ENCODE results near the gene TGFBI. TPM values are rescaled to one million over a fixed set of nuclear protein-coding genes. Genes with fewer than 3 reads are reported as not detected.

The TGFBI gene
- polyA plus RNA-seq, 1 experiment, result 2,219 TPM

- CTCF ChIA-PET, result interaction anchor here (0.7 to 1.1 kb wide), 2 partner anchors 23 to 30 kb away, joined by 3 read pairs; no protein-coding TSS in a partner anchor
- Histone ChIP-seq H3K4me3 (ENCODE audit: low read depth, low read length) (no peak overlapping the region), H3K9me3 (ENCODE audit: control insufficient read depth, insufficient read depth, low read length) (no peaks in the 10 kb centered on the region), H3K27ac (ENCODE audit: low read depth, low read length) (peak overlapping the region; percentile 98), H3K27me3 (ENCODE audit: control insufficient read depth, insufficient read depth, low read length) (no peaks in the 10 kb centered on the region)
- TF ChIP-seq, protein P1, sequence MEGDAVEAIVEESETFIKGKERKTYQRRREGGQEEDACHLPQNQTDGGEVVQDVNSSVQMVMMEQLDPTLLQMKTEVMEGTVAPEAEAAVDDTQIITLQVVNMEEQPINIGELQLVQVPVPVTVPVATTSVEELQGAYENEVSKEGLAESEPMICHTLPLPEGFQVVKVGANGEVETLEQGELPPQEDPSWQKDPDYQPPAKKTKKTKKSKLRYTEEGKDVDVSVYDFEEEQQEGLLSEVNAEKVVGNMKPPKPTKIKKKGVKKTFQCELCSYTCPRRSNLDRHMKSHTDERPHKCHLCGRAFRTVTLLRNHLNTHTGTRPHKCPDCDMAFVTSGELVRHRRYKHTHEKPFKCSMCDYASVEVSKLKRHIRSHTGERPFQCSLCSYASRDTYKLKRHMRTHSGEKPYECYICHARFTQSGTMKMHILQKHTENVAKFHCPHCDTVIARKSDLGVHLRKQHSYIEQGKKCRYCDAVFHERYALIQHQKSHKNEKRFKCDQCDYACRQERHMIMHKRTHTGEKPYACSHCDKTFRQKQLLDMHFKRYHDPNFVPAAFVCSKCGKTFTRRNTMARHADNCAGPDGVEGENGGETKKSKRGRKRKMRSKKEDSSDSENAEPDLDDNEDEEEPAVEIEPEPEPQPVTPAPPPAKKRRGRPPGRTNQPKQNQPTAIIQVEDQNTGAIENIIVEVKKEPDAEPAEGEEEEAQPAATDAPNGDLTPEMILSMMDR (IDR thresholded peaks at IDR 0.05; ENCODE audit: low read depth, low read length), result no peak
- DNase-seq (ENCODE audit: low read depth, low spot score), result peak; percentile 96
- POLR2A ChIA-PET, result interaction anchor here (0.6 to 3.1 kb wide), 3 partner anchors 8 to 38 kb away, joined by 3 to 12 read pairs (median 10); partner anchors contain the start of gene TGFBI
Observed at GRCh38 chr5:136020383-136021015, 8.3 kb upstream of the TGFBI start.

GRCh38 chr5:136021016-136021405 is 7.8 kb upstream of the TGFBI start:
- H3K9me3 ChIP-seq (ENCODE audit: control insufficient read depth, insufficient read depth, low read length), result no peaks in the 10 kb centered on the region
- DNase-seq (ENCODE audit: low read depth, low spot score), result no peak
- no peak overlapping the region for H3K4me3 ChIP-seq (ENCODE audit: low read depth, low read length)
- ChIA-PET CTCF (interaction anchor here (0.7 kb wide), 1 partner anchor 29 kb away, joined by 3 read pairs; no protein-coding TSS in a partner anchor), POLR2A (interaction anchor here (0.6 to 3.1 kb wide), 3 partner anchors 8 to 37 kb away, joined by 3 to 12 read pairs (median 10); partner anchors contain the start of gene TGFBI)
- peak overlapping the region; percentile 73 for H3K27ac ChIP-seq (ENCODE audit: low read depth, low read length)
- TF ChIP-seq, protein P1 (IDR thresholded peaks at IDR 0.05; ENCODE audit: low read depth, low read length), result no peak
- no peaks in the 10 kb centered on the region for H3K27me3 ChIP-seq (ENCODE audit: control insufficient read depth, insufficient read depth, low read length)

- H3K4me3 ChIP-seq (ENCODE audit: low read depth, low read length), result no peak overlapping the region
- ChIA-PET CTCF (no interaction called here), POLR2A (no interaction called here)
- H3K27me3 ChIP-seq (ENCODE audit: control insufficient read depth, insufficient read depth, low read length), result no peaks in the 10 kb centered on the region
- DNase-seq (ENCODE audit: low read depth, low spot score), result no peak
- no peaks in the 10 kb centered on the region for H3K9me3 ChIP-seq (ENCODE audit: control insufficient read depth, insufficient read depth, low read length)
- H3K27ac ChIP-seq (ENCODE audit: low read depth, low read length), result no peak overlapping the region
- TF ChIP-seq, protein P1 (IDR thresholded peaks at IDR 0.05; ENCODE audit: low read depth, low read length), result no peak
Observed at GRCh38 chr5:136022965-136023364, 5.8 kb upstream of the TGFBI start.

- POLR2A ChIA-PET, result no interaction called here
- Histone ChIP-seq H3K9me3 (ENCODE audit: control insufficient read depth, insufficient read depth, low read length) (no peaks in the 10 kb centered on the region; the same call in 1 of the 2 replicates), H3K27ac (ENCODE audit: low read depth, low read length) (no peak overlapping the region), H3K4me3 (ENCODE audit: low read depth, low read length) (no peak overlapping the region), H3K27me3 (ENCODE audit: control insufficient read depth, insufficient read depth, low read length) (no peaks in the 10 kb centered on the region)
- peak; percentile 32 for DNase-seq (ENCODE audit: low read depth, low spot score)
- TF ChIP-seq, protein P1 (IDR thresholded peaks at IDR 0.05; ENCODE audit: low read depth, low read length), result no peak
- CTCF ChIA-PET, result interaction anchor here (1.8 to 2.3 kb wide), 2 partner anchors 34 to 79 kb away, joined by 8 read pairs; no protein-coding TSS in a partner anchor
Observed at GRCh38 chr5:136023958-136024541, 4.7 kb upstream of the TGFBI start.

- peak; percentile 53 for DNase-seq (ENCODE audit: low read depth, low spot score)
- TF ChIP-seq, protein P1 (IDR thresholded peaks at IDR 0.05; ENCODE audit: low read depth, low read length), result no peak
- Histone ChIP-seq H3K9me3 (ENCODE audit: control insufficient read depth, insufficient read depth, low read length) (peaks cover 4% of the 10 kb centered on the region; the same call in 1 of the 2 replicates), H3K27ac (ENCODE audit: low read depth, low read length) (no peak overlapping the region), H3K27me3 (ENCODE audit: control insufficient read depth, insufficient read depth, low read length) (no peaks in the 10 kb centered on the region), H3K4me3 (ENCODE audit: low read depth, low read length) (no peak overlapping the region)
- POLR2A ChIA-PET, result interaction anchor here (0.6 to 1.5 kb wide), 2 partner anchors 10 to 144 kb away, joined by 3 read pairs; no protein-coding TSS in a partner anchor
- CTCF ChIA-PET, result interaction anchor here (1.8 to 2.6 kb wide), 3 partner anchors 32 to 81 kb away, joined by 7 to 8 read pairs (median 8); no protein-coding TSS in a partner anchor
Observed at GRCh38 chr5:136025900-136026299, 2.9 kb upstream of the TGFBI start.

Measured in AG04450 (cell line).